HepG2 (cell line): ENCODE results near the gene IGF2BP1. TPM values are rescaled to one million over a fixed set of nuclear protein-coding genes. Genes with fewer than 3 reads are reported as not detected.

Experiments
- BORCS8-MEF2B ChIP-seq: sonication (generic); formaldehyde crosslinking; IDR thresholded peaks from 2 replicates; pipeline ENCODE4 v1.8.0; 2022; ENCODE audit warnings: mild to moderate bottlenecking, missing genetic modification reagents
- FOSL2 ChIP-seq: sonication (generic); formaldehyde crosslinking; IDR thresholded peaks from 2 replicates; pipeline ENCODE4 v1.4.0; 2020; ENCODE audit warnings: missing genetic modification reagents
- GABPA ChIP-seq, 2 experiments: IDR thresholded peaks; 2 replicates each; pipeline ENCODE4 v1.6.1; 2011 to 2016; ENCODE audit warnings: low read depth in 2 of 2, low read length in 1 of 2, missing biosample characterization in 1 of 2, missing genetic modification characterization in 1 of 2
- HNRNPL ChIP-seq: fragments of 200-400 bp; formaldehyde crosslinking; IDR thresholded peaks from 2 replicates; pipeline ENCODE4 v1.6.1; 2017; ENCODE audit warnings: mild to moderate bottlenecking, low read depth, low read length
- MED13 ChIP-seq: sonication (generic); formaldehyde crosslinking; IDR thresholded peaks from 2 replicates; pipeline ENCODE4 v1.5.0; 2020; ENCODE audit warnings: missing genetic modification reagents
- MXI1 ChIP-seq: IDR thresholded peaks from 3 replicates; pipeline ENCODE4 v1.6.1; 2012; ENCODE audit warnings: low read depth, low read length, inconsistent platforms, borderline replicate concordance
- MZF1 ChIP-seq: sonication (generic); formaldehyde crosslinking; IDR thresholded peaks from 2 replicates; pipeline ENCODE4 v1.8.1; 2023; ENCODE audit warnings: mild to moderate bottlenecking, missing genetic modification reagents, borderline replicate concordance
- NAIF1 ChIP-seq: sonication (generic); formaldehyde crosslinking; IDR thresholded peaks from 2 replicates; pipeline ENCODE4 v1.5.0; 2020; ENCODE audit warnings: mild to moderate bottlenecking, missing genetic modification reagents, borderline replicate concordance
- NFYB ChIP-seq: sonication (generic); formaldehyde crosslinking; IDR thresholded peaks from 2 replicates; pipeline ENCODE4 v1.4.0; 2020; ENCODE audit warnings: missing genetic modification reagents
- PREB ChIP-seq: sonication (generic); formaldehyde crosslinking; IDR thresholded peaks from 2 replicates; pipeline ENCODE4 v1.4.0; 2020; ENCODE audit warnings: missing genetic modification reagents
- RXRB ChIP-seq: IDR thresholded peaks from 2 replicates; pipeline ENCODE4 v1.6.1; 2016; ENCODE audit warnings: borderline replicate concordance, missing genetic modification reagents, missing compliant biosample characterization
- TRAFD1 ChIP-seq: sonication (generic); formaldehyde crosslinking; IDR thresholded peaks from 2 replicates; pipeline ENCODE4 v1.5.1; 2020; ENCODE audit warnings: missing genetic modification reagents, mild to moderate bottlenecking, borderline replicate concordance
- ZFP36L2 ChIP-seq: sonication (generic); formaldehyde crosslinking; IDR thresholded peaks from 2 replicates; pipeline ENCODE4 v1.4.0; 2020; ENCODE audit warnings: missing genetic modification reagents
- ZNF225 ChIP-seq: sonication (generic); formaldehyde crosslinking; IDR thresholded peaks from 2 replicates; pipeline ENCODE4 v1.4.0; 2020; ENCODE audit warnings: mild to moderate bottlenecking, missing genetic modification reagents
- ZNF232 ChIP-seq: sonication (generic); formaldehyde crosslinking; IDR thresholded peaks from 2 replicates; pipeline ENCODE4 v1.4.0; 2020; ENCODE audit warnings: missing genetic modification reagents, borderline replicate concordance
- ZNF343 ChIP-seq: sonication (generic); formaldehyde crosslinking; IDR thresholded peaks from 2 replicates; pipeline ENCODE4 v1.4.0; 2020; ENCODE audit warnings: mild to moderate bottlenecking, missing genetic modification reagents
- ZNF670 ChIP-seq: sonication (generic); formaldehyde crosslinking; IDR thresholded peaks from 2 replicates; pipeline ENCODE4 v1.8.0; 2022; ENCODE audit warnings: mild to moderate bottlenecking, missing genetic modification reagents, borderline replicate concordance
- ZNF766 ChIP-seq: sonication (generic); formaldehyde crosslinking; IDR thresholded peaks from 2 replicates; pipeline ENCODE4 v1.5.0; 2020; ENCODE audit warnings: missing genetic modification reagents, borderline replicate concordance
- ZSCAN22 ChIP-seq: sonication (generic); formaldehyde crosslinking; IDR thresholded peaks from 2 replicates; pipeline ENCODE4 v1.4.0; 2020; ENCODE audit warnings: mild to moderate bottlenecking, missing genetic modification reagents
- ZSCAN29 ChIP-seq: sonication (generic); formaldehyde crosslinking; conservative IDR thresholded peaks from 2 replicates; pipeline ENCODE4 v1.4.0; 2020; ENCODE audit warnings: mild to moderate bottlenecking, missing genetic modification reagents
- polyA plus RNA-seq, 8 experiments: library from polyadenylated mRNA; depleted of rRNA in 3 of 8; stranded (reverse) in 7 of 8; unstranded in 1 of 8; fragments of >200 nt; fragmentation: Illumina TruSeq in 4 of 8; extraction: Trizol in 4 of 8; gene quantifications; 2 replicates each; pipeline versions ENCODE4 v1.2.1 to v1.2.3, GENCODE V29; 2011 to 2016; ENCODE audit warnings: low read depth in 4 of 8, missing spikeins in 1 of 8, mixed read lengths in 1 of 8; ENCODE audit not compliant: insufficient read depth in 1 of 8
- total RNA-seq, 5 experiments: library from RNA; depleted of rRNA; stranded (reverse); fragments of >200 nt; fragmentation: Illumina TruSeq; extraction: Trizol; gene quantifications; 2 replicates each; pipeline ENCODE4 v1.2.3, GENCODE V29; 2016; ENCODE audit warnings: low read depth in 1 of 5
- TF ChIP-seq, protein P1 (sequence below): sonication (generic); formaldehyde crosslinking; IDR thresholded peaks from 2 replicates; pipeline ENCODE4 v1.8.1; 2023; ENCODE audit warnings: missing genetic modification reagents, mild to moderate bottlenecking, borderline replicate concordance
- TF ChIP-seq, protein P2 (sequence below): sonication (generic); formaldehyde crosslinking; IDR thresholded peaks from 2 replicates; pipeline ENCODE4 v1.5.0; 2020; ENCODE audit warnings: mild to moderate bottlenecking, missing genetic modification reagents

Gene IGF2BP1
- total and polyA plus RNA-seq, 2 of the 13 experiments (the other 11 are each of a cell fraction or from before 2014, with no cell fraction given): 29.7 to 75.1 TPM

DNA sequence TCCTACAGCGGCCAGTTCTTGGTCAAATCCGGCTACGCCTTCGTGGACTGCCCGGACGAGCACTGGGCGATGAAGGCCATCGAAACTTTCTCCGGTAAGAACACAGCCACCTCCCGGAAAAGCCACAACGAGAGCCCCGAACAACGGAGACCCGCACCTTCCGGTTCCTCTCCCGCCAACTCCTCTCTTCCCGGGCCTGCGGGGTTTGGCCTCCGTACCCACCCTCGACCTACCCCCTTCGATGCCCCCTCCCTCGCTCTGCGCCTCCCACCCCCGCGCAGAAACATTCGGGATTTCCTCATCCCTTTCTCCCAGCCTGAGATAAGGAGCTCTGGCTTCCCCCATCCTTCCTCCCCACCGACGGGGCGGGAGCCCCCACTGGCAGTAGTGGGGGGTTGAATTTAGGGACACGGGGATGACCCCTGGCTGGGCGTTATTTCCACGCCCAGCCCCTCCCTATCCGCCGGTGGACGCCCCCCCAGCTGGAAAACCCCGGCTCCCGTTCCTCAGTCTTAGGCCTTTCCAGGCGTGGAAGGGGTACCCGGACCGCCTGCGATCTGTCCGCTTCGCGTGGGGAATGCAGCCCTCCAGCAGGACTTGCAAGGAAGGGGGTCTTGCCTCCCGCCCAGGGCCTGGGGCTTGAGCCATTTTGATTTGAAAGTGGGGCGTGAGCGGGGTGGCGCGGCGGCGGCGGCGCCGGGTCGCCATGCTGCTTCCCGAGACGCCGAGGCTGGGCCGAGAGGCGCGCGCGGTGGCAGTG is 822 bp downstream of the IGF2BP1 start (continued):
- peak; percentile 59 for TF ChIP-seq ZNF225 (CRISPR knock-in tag)
- peak; percentile 69 for TF ChIP-seq HNRNPL
- TF ChIP-seq ZNF766: peak; percentile 9; the same call in 1 of the 2 replicates
- TF ChIP-seq PREB (CRISPR knock-in tag): no peak
- TF ChIP-seq MED13 (CRISPR knock-in tag): 0 out of 2 replicates have a peak, but pooled peaks have one; percentile 36
- TF ChIP-seq RXRB: peak; percentile 10; the same call in 1 of the 2 replicates
- peak; percentile 67; the same call in 1 of the 2 replicates for TF ChIP-seq BORCS8-MEF2B (CRISPR knock-in tag)
- TF ChIP-seq ZNF232 (CRISPR knock-in tag): 0 out of 2 replicates have a peak, but pooled peaks have one; percentile 25
- TF ChIP-seq TRAFD1 (CRISPR knock-in tag): no peak
- 0 out of 2 replicates have a peak, but pooled peaks have one; percentile 21 for TF ChIP-seq ZSCAN22
- peak; percentile 81 for TF ChIP-seq ZSCAN29 (CRISPR knock-in tag)
- TF ChIP-seq MXI1: 0 out of 3 replicates have a peak, but pooled peaks have one; percentile 20
- TF ChIP-seq NFYB (CRISPR knock-in tag): 0 out of 2 replicates have a peak, but pooled peaks have one; percentile 4
- TF ChIP-seq ZNF343: 0 out of 2 replicates have a peak, but pooled peaks have one; percentile 37
- 0 out of 2 replicates have a peak, but pooled peaks have one; percentile 2 for TF ChIP-seq ZNF670
- TF ChIP-seq, protein P1, sequence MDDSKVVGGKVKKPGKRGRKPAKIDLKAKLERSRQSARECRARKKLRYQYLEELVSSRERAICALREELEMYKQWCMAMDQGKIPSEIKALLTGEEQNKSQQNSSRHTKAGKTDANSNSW (CRISPR knock-in tag): 0 out of 2 replicates have a peak, but pooled peaks have one; percentile 23
- no peak for TF ChIP-seq MZF1 (CRISPR knock-in tag)
- no peak for TF ChIP-seq ZFP36L2 (CRISPR knock-in tag)
- TF ChIP-seq NAIF1 (CRISPR knock-in tag): no peak
- TF ChIP-seq, protein P2, sequence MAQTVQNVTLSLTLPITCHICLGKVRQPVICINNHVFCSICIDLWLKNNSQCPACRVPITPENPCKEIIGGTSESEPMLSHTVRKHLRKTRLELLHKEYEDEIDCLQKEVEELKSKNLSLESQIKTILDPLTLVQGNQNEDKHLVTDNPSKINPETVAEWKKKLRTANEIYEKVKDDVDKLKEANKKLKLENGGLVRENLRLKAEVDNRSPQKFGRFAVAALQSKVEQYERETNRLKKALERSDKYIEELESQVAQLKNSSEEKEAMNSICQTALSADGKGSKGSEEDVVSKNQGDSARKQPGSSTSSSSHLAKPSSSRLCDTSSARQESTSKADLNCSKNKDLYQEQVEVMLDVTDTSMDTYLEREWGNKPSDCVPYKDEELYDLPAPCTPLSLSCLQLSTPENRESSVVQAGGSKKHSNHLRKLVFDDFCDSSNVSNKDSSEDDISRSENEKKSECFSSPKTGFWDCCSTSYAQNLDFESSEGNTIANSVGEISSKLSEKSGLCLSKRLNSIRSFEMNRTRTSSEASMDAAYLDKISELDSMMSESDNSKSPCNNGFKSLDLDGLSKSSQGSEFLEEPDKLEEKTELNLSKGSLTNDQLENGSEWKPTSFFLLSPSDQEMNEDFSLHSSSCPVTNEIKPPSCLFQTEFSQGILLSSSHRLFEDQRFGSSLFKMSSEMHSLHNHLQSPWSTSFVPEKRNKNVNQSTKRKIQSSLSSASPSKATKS (CRISPR knock-in tag): no peak
- peak; percentile 44 for TF ChIP-seq GABPA (IDR thresholded peaks at IDR 0.05; ENCODE audit: low read depth, low read length)
- TF ChIP-seq GABPA (CRISPR knock-in tag; IDR thresholded peaks at IDR 0.05; ENCODE audit: low read depth): peak; percentile 66
- no peak for TF ChIP-seq FOSL2 (CRISPR knock-in tag)
